ENCODE measurements around the gene ACOXL. TPM values are rescaled to one million over a fixed set of nuclear protein-coding genes. Genes with fewer than 3 reads are reported as not detected.
"Not testable (repeated sequence)": the region's sequence is repeated elsewhere in the genome, so short reads cannot be mapped to it uniquely, and the experiment has no call there.

ACOXL gene
- total RNA-seq, 1 experiment from 2014 or later = not detected

- DNase-seq (ENCODE audit: low read depth) = no peak
Measured at GRCh38 chr2:110854355-110855081, 122.1 kb downstream of the ACOXL start.

GRCh38 chr2:110855841-110856240 lies 123.5 kb downstream of the ACOXL start:
- DNase-seq (ENCODE audit: low read depth) = not testable (repeated sequence)

GRCh38 chr2:110858135-110858725 lies 125.9 kb downstream of the ACOXL start:
- DNase-seq (ENCODE audit: low read depth) = no peak

GRCh38 chr2:110858993-110859701 lies 126.8 kb downstream of the ACOXL start:
- DNase-seq (ENCODE audit: low read depth) = no peak

GRCh38 chr2:110860630-110861029 lies 128.3 kb downstream of the ACOXL start:
- no peak for DNase-seq (ENCODE audit: low read depth)

GRCh38 chr2:110861616-110862260 lies 129.4 kb downstream of the ACOXL start:
- no peak for DNase-seq (ENCODE audit: low read depth)

- DNase-seq (ENCODE audit: low read depth) = no peak
Measured at GRCh38 chr2:110863726-110864125, 131.4 kb downstream of the ACOXL start.

GRCh38 chr2:110864176-110864575 lies 131.8 kb downstream of the ACOXL start:
- no peak for DNase-seq (ENCODE audit: low read depth)

- DNase-seq (ENCODE audit: low read depth) = no peak
Measured at GRCh38 chr2:110864731-110865130, 132.4 kb downstream of the ACOXL start.

GRCh38 chr2:110865188-110865587 lies 132.8 kb downstream of the ACOXL start:
- DNase-seq (ENCODE audit: low read depth) = no peak

- peak; percentile 26 for DNase-seq (ENCODE audit: low read depth)
Measured at GRCh38 chr2:110866045-110866444, 133.7 kb downstream of the ACOXL start.

- DNase-seq (ENCODE audit: low read depth) = no peak
Measured at GRCh38 chr2:110866466-110866865, 134.1 kb downstream of the ACOXL start.

GRCh38 chr2:110867078-110867477 lies 134.7 kb downstream of the ACOXL start:
- DNase-seq (ENCODE audit: low read depth) = no peak

GRCh38 chr2:110868971-110869370 lies 136.6 kb downstream of the ACOXL start:
- DNase-seq (ENCODE audit: low read depth) = no peak

GRCh38 chr2:110869472-110870446 lies 137.4 kb downstream of the ACOXL start:
- DNase-seq (ENCODE audit: low read depth) = peak; percentile 91

GRCh38 chr2:110870545-110870944 lies 138.2 kb downstream of the ACOXL start:
- DNase-seq (ENCODE audit: low read depth) = no peak

GRCh38 chr2:110871637-110872036 lies 139.3 kb downstream of the ACOXL start:
- no peak for DNase-seq (ENCODE audit: low read depth)

- DNase-seq (ENCODE audit: low read depth) = no peak
Measured at GRCh38 chr2:110872521-110872920, 140.1 kb downstream of the ACOXL start.

- no peak for DNase-seq (ENCODE audit: low read depth)
Measured at GRCh38 chr2:110873056-110873502, 140.7 kb downstream of the ACOXL start.

- no peak for DNase-seq (ENCODE audit: low read depth)
Measured at GRCh38 chr2:110873597-110874452, 141.5 kb downstream of the ACOXL start.

All from RPMI7951 (cell line).